ENCODE measurements around the gene POU2F3. TPM values are rescaled to one million over a fixed set of nuclear protein-coding genes. Genes with fewer than 3 reads are reported as not detected.

POU2F3 gene
- total RNA-seq, 4 donors from 2014 or later = not detected

- peaks cover 20 to 32% (median 29%) of the 10 kb centered on the region in 4 donors for H3K4me1 ChIP-seq
- TF ChIP-seq, protein P1, sequence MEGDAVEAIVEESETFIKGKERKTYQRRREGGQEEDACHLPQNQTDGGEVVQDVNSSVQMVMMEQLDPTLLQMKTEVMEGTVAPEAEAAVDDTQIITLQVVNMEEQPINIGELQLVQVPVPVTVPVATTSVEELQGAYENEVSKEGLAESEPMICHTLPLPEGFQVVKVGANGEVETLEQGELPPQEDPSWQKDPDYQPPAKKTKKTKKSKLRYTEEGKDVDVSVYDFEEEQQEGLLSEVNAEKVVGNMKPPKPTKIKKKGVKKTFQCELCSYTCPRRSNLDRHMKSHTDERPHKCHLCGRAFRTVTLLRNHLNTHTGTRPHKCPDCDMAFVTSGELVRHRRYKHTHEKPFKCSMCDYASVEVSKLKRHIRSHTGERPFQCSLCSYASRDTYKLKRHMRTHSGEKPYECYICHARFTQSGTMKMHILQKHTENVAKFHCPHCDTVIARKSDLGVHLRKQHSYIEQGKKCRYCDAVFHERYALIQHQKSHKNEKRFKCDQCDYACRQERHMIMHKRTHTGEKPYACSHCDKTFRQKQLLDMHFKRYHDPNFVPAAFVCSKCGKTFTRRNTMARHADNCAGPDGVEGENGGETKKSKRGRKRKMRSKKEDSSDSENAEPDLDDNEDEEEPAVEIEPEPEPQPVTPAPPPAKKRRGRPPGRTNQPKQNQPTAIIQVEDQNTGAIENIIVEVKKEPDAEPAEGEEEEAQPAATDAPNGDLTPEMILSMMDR (IDR thresholded peaks at IDR 0.05) = peak in 2 of 3 experiments; percentile 11 to 14
- no peak for TF ChIP-seq EP300 (IDR thresholded peaks at IDR 0.05)
- TF ChIP-seq POLR2A (IDR thresholded peaks at IDR 0.05; ENCODE audit: low read depth) = peak; percentile 19
- TF ChIP-seq POLR2AphosphoS5 (IDR thresholded peaks at IDR 0.05) = peak in 1 of 2 donors; percentile 65
- no peaks in the 10 kb centered on the region for H3K9me3 ChIP-seq
- H3K27me3 ChIP-seq = no peaks in the 10 kb centered on the region
- peaks cover 0 to 10% (median 5%) of the 10 kb centered on the region in 4 donors for H3K36me3 ChIP-seq
- DNase-seq (ENCODE audit: extremely low spot score) = no peak
- WGBS = 3% methylated on average over 9 of the region's 84 CpGs
- intact Hi-C loops (cut with DNase I) = no loop called here
- peak within 1 kb of the TSS; percentile 91 to 98 (median 92) for H3K27ac ChIP-seq (replicated peaks in 1 of 4)
- H3K4me3 ChIP-seq = peak within 1 kb of the TSS; percentile 70 to 91 (median 76)
Measured at GRCh38 chr11:120324932-120325810, 85.2 kb downstream of the POU2F3 start, which contains the start of gene TLCD5. Gene TLCD5, plus strand, starts transcription at chr11:120325299. Its CDS starts 2,143 bp downstream, at chr11:120327442.

- H3K27me3 ChIP-seq = no peaks in the 10 kb centered on the region
- TF ChIP-seq POLR2AphosphoS5 (IDR thresholded peaks at IDR 0.05) (peak in 1 of 2 donors; percentile 11), POLR2A (IDR thresholded peaks at IDR 0.05; ENCODE audit: low read depth) (no peak)
- DNase-seq (ENCODE audit: extremely low spot score) = no peak
- H3K4me1 ChIP-seq = peaks cover 28 to 34% (median 31%) of the 10 kb centered on the region in 4 donors
- 68% methylated on average over 3 of the region's 3 CpGs for WGBS
- H3K4me3 ChIP-seq = peak overlapping the region; percentile 70 to 91 (median 76)
- no peaks in the 10 kb centered on the region for H3K9me3 ChIP-seq
- intact Hi-C loops (cut with DNase I) = no loop called here
- H3K36me3 ChIP-seq = peaks cover 0 to 18% (median 10%) of the 10 kb centered on the region in 4 donors
- peak overlapping the region; percentile 91 to 98 (median 92) for H3K27ac ChIP-seq (replicated peaks in 1 of 4)
Measured at GRCh38 chr11:120326228-120326627, 86.3 kb downstream of the POU2F3 start.

- Histone ChIP-seq H3K27me3 (no peaks in the 10 kb centered on the region), H3K4me1 (peaks cover 35 to 40% (median 38%) of the 10 kb centered on the region in 4 donors), H3K27ac (replicated peaks in 1 of 4) (peak overlapping the region; percentile 91 to 98 (median 92)), H3K4me3 (no peak overlapping the region), H3K9me3 (no peaks in the 10 kb centered on the region), H3K36me3 (peaks cover 0 to 20% (median 10%) of the 10 kb centered on the region in 4 donors)
- no peak for DNase-seq (ENCODE audit: extremely low spot score)
- 53% methylated on average over 4 of the region's 4 CpGs for WGBS
- TF ChIP-seq POLR2A (IDR thresholded peaks at IDR 0.05; ENCODE audit: low read depth) (no peak), EP300 (IDR thresholded peaks at IDR 0.05) (no peak), POLR2AphosphoS5 (IDR thresholded peaks at IDR 0.05) (no peak)
- TF ChIP-seq, protein P1 (IDR thresholded peaks at IDR 0.05) = no peak
- intact Hi-C loops (cut with DNase I) = no loop called here
Measured at GRCh38 chr11:120326845-120327281, 86.9 kb downstream of the POU2F3 start.

DNA sequence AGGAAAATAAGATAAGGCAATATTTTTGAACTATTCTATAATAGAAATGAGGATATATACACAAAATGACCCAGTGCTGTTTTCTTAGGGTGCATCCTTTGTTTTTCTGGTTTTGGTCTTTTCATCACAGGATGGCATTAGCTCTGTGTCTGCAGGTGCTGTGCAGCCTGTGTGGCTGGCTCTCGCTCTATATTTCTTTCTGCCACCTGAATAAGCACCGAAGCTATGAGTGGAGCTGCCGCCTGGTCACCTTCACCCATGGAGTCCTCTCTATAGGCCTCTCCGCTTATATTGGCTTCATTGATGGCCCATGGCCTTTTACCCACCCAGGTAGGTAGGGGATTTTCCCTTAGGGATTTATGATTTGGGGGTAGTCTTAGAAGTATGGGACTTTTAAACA is 87.4 kb downstream of the POU2F3 start:
- intact Hi-C loops (cut with DNase I) = no loop called here

More for the DNA sequence above, 87.4 kb downstream of the POU2F3 start:
- WGBS = 95% methylated on average over 4 of the region's 4 CpGs
- Histone ChIP-seq H3K36me3 (peaks cover 0 to 20% (median 10%) of the 10 kb centered on the region in 4 donors), H3K9me3 (no peaks in the 10 kb centered on the region), H3K27me3 (no peaks in the 10 kb centered on the region), H3K27ac (replicated peaks in 1 of 4) (peak overlapping the region in 2 of 4 donors; percentile 91 to 98), H3K4me1 (peaks cover 39 to 45% (median 42%) of the 10 kb centered on the region in 4 donors), H3K4me3 (no peak overlapping the region)
- no peak for DNase-seq (ENCODE audit: extremely low spot score)
- no peak for TF ChIP-seq POLR2A (IDR thresholded peaks at IDR 0.05; ENCODE audit: low read depth)
- TF ChIP-seq EP300 (IDR thresholded peaks at IDR 0.05) = no peak
- no peak for TF ChIP-seq POLR2AphosphoS5 (IDR thresholded peaks at IDR 0.05)
- TF ChIP-seq, protein P1 (IDR thresholded peaks at IDR 0.05) = no peak

All from esophagus muscularis mucosa (tissue), 4 donors.